Neural progenitor cell (in vitro differentiated cells): Measurements from ENCODE around the gene RBM22. TPM values are rescaled to one million over a fixed set of nuclear protein-coding genes. Genes with fewer than 3 reads are reported as not detected.

Source experiments
- DNase-seq: peaks from one replicate; pipeline ENCODE4 v3.0.0-alpha.2; 2016; ENCODE audit warnings: low spot score
- H2AFZ ChIP-seq: fragments of 200-600 bp; sonication (generic); replicated peaks from 2 replicates; pipeline ENCODE4 v1.6.1; 2016; ENCODE audit warnings: antibody characterized with exemption
- H3F3A ChIP-seq: fragments of 200-600 bp; sonication (generic); 2 replicates; pipeline ENCODE4 v1.6.1; 2016; ENCODE audit warnings: antibody characterized with exemption, low read depth
- H3K27ac ChIP-seq: fragments of 200-600 bp; sonication (generic); 2 replicates; pipeline ENCODE4 v1.5.1; 2016; ENCODE audit warnings: mild to moderate bottlenecking
- H3K27me3 ChIP-seq: fragments of 200-600 bp; sonication (generic); 2 replicates; pipeline ENCODE4 v1.6.1; 2016; ENCODE audit warnings: mild to moderate bottlenecking, moderate library complexity
- H3K36me3 ChIP-seq: fragments of 200-600 bp; sonication (generic); 2 replicates; pipeline ENCODE4 v1.5.1; 2016
- H3K4me1 ChIP-seq: fragments of 200-600 bp; sonication (generic); 2 replicates; pipeline ENCODE4 v1.6.1; 2016; ENCODE audit warnings: mixed run types
- H3K4me2 ChIP-seq: fragments of 200-600 bp; sonication (generic); 2 replicates; pipeline ENCODE4 v1.6.1; 2016
- H3K4me3 ChIP-seq: fragments of 200-600 bp; sonication (generic); 2 replicates; pipeline ENCODE4 v1.5.1; 2016
- H3K79me2 ChIP-seq: fragments of 200-600 bp; sonication (generic); 2 replicates; pipeline ENCODE4 v1.6.1; 2016; ENCODE audit warnings: low read depth
- H3K9ac ChIP-seq: fragments of 200-600 bp; sonication (generic); 2 replicates; pipeline ENCODE4 v1.6.1; 2016
- H3K9me3 ChIP-seq: fragments of 200-600 bp; sonication (generic); 2 replicates; pipeline ENCODE4 v1.5.1; 2016; ENCODE audit warnings: low read depth
- H4K20me1 ChIP-seq: fragments of 200-600 bp; sonication (generic); 2 replicates; pipeline ENCODE4 v1.6.1; 2016; ENCODE audit warnings: low read depth
- H3K27ac Mint-ChIP-seq: 3 replicates; pipeline ENCODE4 v1.8.0; 2021; ENCODE audit warnings: mixed read lengths
- H3K27me3 Mint-ChIP-seq: 2 replicates; pipeline ENCODE4 v1.8.0; 2022; ENCODE audit warnings: low read depth, mild to moderate bottlenecking, inconsistent platforms, moderate library complexity, mixed read lengths; ENCODE audit not compliant: insufficient read depth
- H3K36me3 Mint-ChIP-seq: 3 replicates; pipeline ENCODE4 v1.8.0; 2021; ENCODE audit warnings: mixed read lengths
- H3K4me1 Mint-ChIP-seq: 3 replicates; pipeline ENCODE4 v1.8.0; 2021; ENCODE audit warnings: mixed read lengths
- H3K4me3 Mint-ChIP-seq: 3 replicates; pipeline ENCODE4 v1.8.0; 2021; ENCODE audit warnings: mild to moderate bottlenecking, moderate library complexity, mixed read lengths
- H3K9me3 Mint-ChIP-seq: 3 replicates; pipeline ENCODE4 v1.8.0; 2020; ENCODE audit warnings: mixed read lengths
- EZH2 ChIP-seq: fragments of 200-600 bp; sonication (generic); IDR thresholded peaks from 2 replicates; pipeline ENCODE4 v1.6.1; 2017; ENCODE audit warnings: antibody characterized with exemption, mild to moderate bottlenecking, moderate library complexity
- EZH2phosphoT487 ChIP-seq: fragments of 200-600 bp; sonication (generic); IDR thresholded peaks from 2 replicates; pipeline ENCODE4 v1.6.1; 2017; ENCODE audit warnings: antibody characterized with exemption
- total RNA-seq: library from RNA; depleted of rRNA; stranded (reverse); fragments of >200 nt; gene quantifications from 2 replicates; pipeline ENCODE4 v1.2.3, GENCODE V29; 2015; ENCODE audit warnings: low replicate concordance
- TF ChIP-seq, protein P1 (sequence below): fragments of 200-600 bp; sonication (generic); IDR thresholded peaks from 2 replicates; pipeline ENCODE4 v1.5.1; 2017; ENCODE audit warnings: antibody characterized with exemption, mild to moderate bottlenecking

RBM22 gene
- total RNA-seq, 1 donor from 2014 or later = 52.4 TPM

DNA sequence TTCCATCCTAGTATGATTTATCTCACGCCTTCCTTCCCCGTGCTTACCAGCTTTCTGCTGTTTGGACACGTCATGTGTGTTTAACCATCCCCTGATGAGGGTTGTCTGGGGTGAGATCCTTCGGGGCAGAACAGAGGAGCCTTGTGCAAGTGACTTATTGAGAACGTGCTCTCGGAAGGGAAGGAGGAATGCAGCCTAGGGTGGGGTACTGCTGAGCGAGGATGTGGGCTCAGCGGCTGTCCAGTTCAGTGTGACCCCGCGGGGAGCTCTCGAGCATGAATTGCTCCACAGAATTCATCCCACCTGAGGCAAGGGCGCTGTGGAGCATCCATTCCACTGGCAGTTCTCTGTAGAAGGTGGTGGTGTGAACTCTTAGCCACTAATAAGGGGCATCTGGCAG, 35.8 kb downstream of the RBM22 start:
- Histone ChIP-seq H3K27me3 (peaks cover under 1% of the 10 kb centered on the region), H3F3A (peaks cover 10% of the 10 kb centered on the region), H3K79me2 (no peaks in the 10 kb centered on the region), H3K4me1 (peaks cover 16% of the 10 kb centered on the region), H4K20me1 (no peaks in the 10 kb centered on the region), H3K4me3 (no peak overlapping the region), H3K4me2 (no peak overlapping the region), H3K36me3 (no peaks in the 10 kb centered on the region), H3K9me3 (no peaks in the 10 kb centered on the region), H3K9ac (no peak overlapping the region), H3K27ac (no peak overlapping the region), H2AFZ (no peak overlapping the region)
- TF ChIP-seq, protein P1, sequence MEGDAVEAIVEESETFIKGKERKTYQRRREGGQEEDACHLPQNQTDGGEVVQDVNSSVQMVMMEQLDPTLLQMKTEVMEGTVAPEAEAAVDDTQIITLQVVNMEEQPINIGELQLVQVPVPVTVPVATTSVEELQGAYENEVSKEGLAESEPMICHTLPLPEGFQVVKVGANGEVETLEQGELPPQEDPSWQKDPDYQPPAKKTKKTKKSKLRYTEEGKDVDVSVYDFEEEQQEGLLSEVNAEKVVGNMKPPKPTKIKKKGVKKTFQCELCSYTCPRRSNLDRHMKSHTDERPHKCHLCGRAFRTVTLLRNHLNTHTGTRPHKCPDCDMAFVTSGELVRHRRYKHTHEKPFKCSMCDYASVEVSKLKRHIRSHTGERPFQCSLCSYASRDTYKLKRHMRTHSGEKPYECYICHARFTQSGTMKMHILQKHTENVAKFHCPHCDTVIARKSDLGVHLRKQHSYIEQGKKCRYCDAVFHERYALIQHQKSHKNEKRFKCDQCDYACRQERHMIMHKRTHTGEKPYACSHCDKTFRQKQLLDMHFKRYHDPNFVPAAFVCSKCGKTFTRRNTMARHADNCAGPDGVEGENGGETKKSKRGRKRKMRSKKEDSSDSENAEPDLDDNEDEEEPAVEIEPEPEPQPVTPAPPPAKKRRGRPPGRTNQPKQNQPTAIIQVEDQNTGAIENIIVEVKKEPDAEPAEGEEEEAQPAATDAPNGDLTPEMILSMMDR = no peak
- TF ChIP-seq EZH2phosphoT487 = no peak
- no peak for TF ChIP-seq EZH2
- H3K27me3 Mint-ChIP-seq = peaks cover 2% of the 10 kb centered on the region
- H3K36me3 Mint-ChIP-seq = no peaks in the 10 kb centered on the region
- peaks cover 8% of the 10 kb centered on the region for H3K4me1 Mint-ChIP-seq
- no peak for DNase-seq
- H3K27ac Mint-ChIP-seq = no peak overlapping the region
- H3K9me3 Mint-ChIP-seq = peaks cover 2% of the 10 kb centered on the region
- no peak overlapping the region for H3K4me3 Mint-ChIP-seq

DNA sequence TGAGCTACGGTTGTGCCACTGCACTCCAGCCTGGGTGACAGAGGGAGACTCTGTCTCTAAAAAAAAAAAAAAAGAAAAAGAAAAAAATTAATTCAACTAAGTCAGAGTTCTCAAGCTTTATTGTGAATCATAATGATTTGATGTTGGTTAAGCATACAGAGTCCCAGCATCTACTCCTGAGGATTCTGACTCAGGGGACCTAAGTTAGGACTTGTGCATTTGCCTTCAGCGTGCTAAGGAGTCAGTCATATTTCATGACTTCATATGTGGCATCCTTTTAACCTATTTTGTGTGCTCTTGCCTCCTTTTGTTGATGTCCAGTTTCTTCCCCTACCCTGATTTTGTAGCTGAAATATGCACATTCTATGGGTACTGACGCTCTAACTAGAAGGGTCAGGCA, 36.9 kb downstream of the RBM22 start:
- Histone ChIP-seq H3K79me2 (no peaks in the 10 kb centered on the region), H3F3A (peaks cover 9% of the 10 kb centered on the region), H3K4me2 (no peak overlapping the region), H4K20me1 (no peaks in the 10 kb centered on the region), H3K4me3 (no peak overlapping the region), H2AFZ (no peak overlapping the region), H3K27me3 (no peaks in the 10 kb centered on the region), H3K9me3 (no peaks in the 10 kb centered on the region), H3K9ac (no peak overlapping the region), H3K36me3 (no peaks in the 10 kb centered on the region), H3K27ac (no peak overlapping the region), H3K4me1 (peaks cover 21% of the 10 kb centered on the region)
- peaks cover 12% of the 10 kb centered on the region for H3K4me1 Mint-ChIP-seq
- H3K9me3 Mint-ChIP-seq = no peaks in the 10 kb centered on the region
- no peak for DNase-seq
- peaks cover 2% of the 10 kb centered on the region for H3K27me3 Mint-ChIP-seq
- no peak overlapping the region for H3K27ac Mint-ChIP-seq
- TF ChIP-seq EZH2phosphoT487 (no peak), EZH2 (no peak)
- TF ChIP-seq, protein P1 = no peak
- no peaks in the 10 kb centered on the region for H3K36me3 Mint-ChIP-seq
- no peak overlapping the region for H3K4me3 Mint-ChIP-seq

DNA sequence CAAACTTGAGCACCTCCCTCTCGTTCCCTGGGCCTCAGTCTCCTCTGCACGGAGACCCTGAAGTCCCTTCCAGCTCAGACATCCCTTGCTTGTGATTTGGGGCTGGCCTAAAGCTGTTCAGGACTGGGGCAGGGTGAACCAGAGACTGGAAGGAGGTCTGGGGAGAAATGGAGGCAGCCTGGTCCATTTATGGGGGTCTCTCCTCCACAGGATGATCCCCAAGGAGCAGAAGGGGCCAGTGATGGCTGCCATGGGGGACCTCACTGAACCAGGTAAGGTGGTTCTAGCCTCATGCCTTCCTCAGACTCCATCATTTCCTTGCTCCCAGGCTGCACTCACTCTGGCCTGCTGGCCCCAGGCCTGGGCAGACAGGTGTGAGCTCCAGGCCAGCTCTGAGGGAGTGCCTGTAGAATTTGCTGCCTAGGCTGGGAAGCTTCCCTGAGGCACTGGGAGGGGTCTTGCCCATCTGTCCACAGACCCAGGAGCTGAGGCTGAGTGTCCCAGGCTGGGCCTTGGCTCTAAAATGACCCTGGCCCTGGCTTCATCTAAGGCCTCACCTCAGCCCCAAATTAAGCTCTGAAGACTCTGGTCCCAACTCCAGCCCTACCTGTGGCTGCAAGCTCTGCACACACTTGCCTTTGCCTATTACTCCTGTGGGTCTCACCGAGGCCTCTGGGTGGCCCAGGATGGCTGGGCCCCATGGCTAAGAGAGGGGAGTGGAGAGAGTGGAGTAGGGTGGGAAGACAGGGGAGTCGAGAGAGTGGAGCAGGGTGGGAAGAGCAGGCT, 37.9 kb downstream of the RBM22 start:
- Histone ChIP-seq H3K27me3 (no peaks in the 10 kb centered on the region), H4K20me1 (no peaks in the 10 kb centered on the region), H3K36me3 (no peaks in the 10 kb centered on the region), H3K9me3 (no peaks in the 10 kb centered on the region), H3K79me2 (no peaks in the 10 kb centered on the region), H3K4me1 (peaks cover 21% of the 10 kb centered on the region), H3F3A (peaks cover 9% of the 10 kb centered on the region), H3K9ac (no peak overlapping the region), H3K4me3 (no peak overlapping the region), H3K27ac (no peak overlapping the region), H2AFZ (no peak overlapping the region), H3K4me2 (no peak overlapping the region)
- H3K4me3 Mint-ChIP-seq = peak overlapping the region; percentile 24
- no peak for TF ChIP-seq EZH2
- TF ChIP-seq, protein P1 = no peak
- H3K27ac Mint-ChIP-seq = no peak overlapping the region
- H3K9me3 Mint-ChIP-seq = no peaks in the 10 kb centered on the region
- H3K27me3 Mint-ChIP-seq = peaks cover 2% of the 10 kb centered on the region
- no peaks in the 10 kb centered on the region for H3K36me3 Mint-ChIP-seq
- DNase-seq = no peak
- H3K4me1 Mint-ChIP-seq = peaks cover 12% of the 10 kb centered on the region
